PC-9 (cell line): ENCODE data around the gene PPM1F.

ENCODE experiments used
- CTCF ChIP-seq: fragments of 200-600 bp; sonication (generic); conservative IDR thresholded peaks from 2 replicates; pipeline ENCODE4 v1.6.1; 2017; ENCODE audit warnings: mixed run types, antibody characterized with exemption, mild to moderate bottlenecking, moderate library complexity
- EZH2 ChIP-seq: fragments of 200-600 bp; sonication (generic); IDR thresholded peaks from 2 replicates; pipeline ENCODE4 v1.8.0; 2017; ENCODE audit warnings: antibody characterized with exemption, low read depth

GRCh38 chr22:21902296-21903087 lies 50.2 kb downstream of the PPM1F start:
- no peak for TF ChIP-seq CTCF
- no peak for TF ChIP-seq EZH2
